Left hindlimb (tissue), 1 donor: Measurements from ENCODE around the gene MCM9.
"Not testable (repeated sequence)": the region's sequence is repeated elsewhere in the genome, so short reads cannot be mapped to it uniquely, and the experiment has no call there.

ENCODE experiments used
- DNase-seq: peaks from one replicate; pipeline ENCODE4 v3.0.0-alpha.2; 2018

The MCM9 gene

GRCh38 chr6:118892355-118892991, 42.5 kb downstream of the MCM9 start:
- DNase-seq = no peak

- no peak for DNase-seq
These were observed 43.8 kb downstream of the MCM9 start for GRCh38 chr6:118890997-118891790.

GRCh38 chr6:118889163-118889562, 45.8 kb downstream of the MCM9 start:
- DNase-seq = no peak

DNA sequence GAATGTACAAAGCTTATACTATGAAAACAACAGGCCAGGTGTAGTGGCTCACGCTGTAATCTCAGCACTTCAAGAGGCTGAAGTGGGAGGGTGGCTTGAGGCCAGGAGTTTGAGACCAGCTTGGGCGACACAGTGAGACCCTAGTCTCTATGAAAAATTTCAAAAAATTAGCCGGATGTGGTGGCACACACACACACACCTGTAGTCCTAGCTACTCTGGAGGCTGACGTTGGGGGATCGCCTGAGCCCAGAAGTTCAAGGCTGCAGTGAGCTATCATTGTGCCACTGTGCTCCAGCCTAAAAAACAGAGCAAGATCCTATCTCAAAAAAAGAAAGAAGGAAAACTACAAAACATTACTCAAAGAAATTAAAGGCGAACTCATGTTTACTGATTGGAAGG, 48.3 kb downstream of the MCM9 start:
- no peak for DNase-seq

GRCh38 chr6:118882314-118882905, 52.5 kb downstream of the MCM9 start:
- DNase-seq = no peak

- DNase-seq = no peak
These were observed 53.3 kb downstream of the MCM9 start for GRCh38 chr6:118881440-118882313.

DNA sequence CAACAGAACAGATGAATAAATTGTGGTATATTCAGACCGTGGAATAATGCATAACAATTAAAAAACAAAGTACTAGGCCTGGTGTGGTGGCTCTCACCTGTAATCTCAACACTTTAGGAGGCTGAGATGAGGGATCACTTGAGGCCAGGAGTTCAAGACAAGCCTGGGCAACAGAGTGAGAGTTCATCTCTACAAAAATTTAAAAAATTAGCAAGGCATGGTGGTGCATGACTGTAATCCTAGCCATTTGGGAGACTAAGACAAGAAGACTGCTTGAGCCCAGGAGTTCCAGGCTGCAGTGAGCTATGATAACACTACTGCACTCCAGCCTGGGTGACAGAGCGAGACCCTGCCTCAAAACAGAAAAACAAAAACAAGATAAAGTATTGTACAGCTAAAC, 57.2 kb downstream of the MCM9 start:
- DNase-seq = no peak

- no peak for DNase-seq
These were observed 58.1 kb downstream of the MCM9 start for GRCh38 chr6:118876814-118877213.

GRCh38 chr6:118876198-118876597, 58.8 kb downstream of the MCM9 start:
- no peak for DNase-seq

DNA sequence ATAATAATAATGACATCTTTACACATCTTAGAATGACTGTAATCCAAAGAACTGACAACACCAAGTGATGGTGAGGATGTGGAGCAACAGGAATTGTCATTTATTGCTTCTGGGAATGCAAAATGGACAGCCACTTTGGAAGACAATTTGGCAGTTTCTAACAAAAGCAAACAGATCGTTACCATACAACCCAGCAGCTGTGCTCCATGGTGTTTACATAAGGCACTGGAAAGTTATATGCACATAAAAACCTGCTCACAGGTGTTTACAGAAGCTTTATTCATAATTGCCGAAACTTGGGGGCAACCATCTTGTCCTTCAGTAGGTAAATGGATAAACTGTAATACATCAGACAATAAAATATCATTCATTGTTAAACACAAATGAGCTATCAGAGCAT, 59.3 kb downstream of the MCM9 start:
- DNase-seq = no peak

- no peak for DNase-seq
These were observed 61.7 kb downstream of the MCM9 start for GRCh38 chr6:118873239-118873638.

- DNase-seq = no peak
These were observed 62.2 kb downstream of the MCM9 start for GRCh38 chr6:118872726-118873125.

- DNase-seq = no peak
These were observed 62.6 kb downstream of the MCM9 start for GRCh38 chr6:118872318-118872717.

DNA sequence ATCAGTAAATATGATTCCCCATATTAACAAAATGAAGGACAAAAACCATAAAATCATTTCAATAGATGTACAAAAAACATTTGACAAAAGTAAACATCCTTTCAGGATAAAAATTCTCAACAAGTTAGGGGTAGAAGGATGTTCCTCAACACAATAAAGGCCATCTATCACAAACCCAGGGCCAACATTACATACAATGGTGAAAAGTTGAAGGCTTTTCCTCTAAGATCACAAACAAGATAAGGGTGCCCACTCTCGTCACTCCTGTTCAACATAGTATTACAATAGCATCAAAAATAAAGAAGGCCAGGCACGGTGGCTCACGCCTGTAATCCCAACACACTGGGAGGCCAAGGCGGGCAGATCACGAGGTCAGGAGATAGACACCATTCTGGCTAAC, 63.6 kb downstream of the MCM9 start:
- DNase-seq = no peak

DNA sequence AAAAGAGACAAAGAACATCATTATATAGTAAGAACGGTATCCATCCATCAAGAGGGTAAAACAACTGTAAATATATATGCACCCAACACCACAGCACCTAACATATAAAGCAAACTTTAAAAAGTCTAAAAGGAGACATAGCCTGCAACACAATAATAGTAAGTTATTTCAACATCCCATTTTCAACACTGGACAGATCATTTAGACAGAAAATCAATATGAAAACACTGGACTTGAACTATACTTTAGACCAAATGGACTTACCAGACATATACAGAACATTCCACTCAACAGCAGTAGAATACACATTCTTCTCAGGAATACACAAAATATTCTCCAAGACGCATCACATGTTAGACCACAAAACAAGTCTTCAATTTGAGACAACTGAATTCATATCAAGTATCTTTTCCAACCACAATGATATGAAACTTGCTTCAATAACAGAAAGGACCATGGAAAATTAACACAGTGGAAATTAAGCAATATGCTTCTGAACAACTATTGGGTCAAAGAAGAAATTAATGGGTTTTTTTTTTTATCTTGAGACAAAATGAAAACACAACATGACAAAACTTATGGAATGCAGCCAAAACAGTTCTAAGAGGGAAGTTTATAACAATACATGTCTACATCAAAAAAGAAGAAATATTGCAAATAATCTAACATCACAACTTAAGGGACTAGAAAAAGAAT, 64.9 kb downstream of the MCM9 start:
- DNase-seq = no peak

DNA sequence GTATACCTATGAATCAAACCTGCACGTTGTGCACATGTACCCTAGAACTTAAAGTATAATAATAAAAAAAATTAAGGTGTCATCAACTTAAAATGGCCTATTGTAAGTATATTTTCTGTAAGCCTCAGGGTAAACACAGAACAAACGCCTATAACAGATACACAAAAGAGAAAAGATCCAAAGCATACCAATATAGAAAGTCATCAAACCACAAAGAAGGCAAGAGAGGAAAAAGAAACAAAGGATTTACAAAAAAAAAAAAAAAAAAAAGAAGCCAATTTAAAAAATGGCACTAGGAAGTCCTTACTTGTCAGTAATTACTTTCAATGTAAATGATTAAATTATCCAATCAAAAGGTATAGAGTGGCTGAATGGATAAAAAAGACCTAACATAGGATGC, 65.6 kb downstream of the MCM9 start:
- no peak for DNase-seq

DNA sequence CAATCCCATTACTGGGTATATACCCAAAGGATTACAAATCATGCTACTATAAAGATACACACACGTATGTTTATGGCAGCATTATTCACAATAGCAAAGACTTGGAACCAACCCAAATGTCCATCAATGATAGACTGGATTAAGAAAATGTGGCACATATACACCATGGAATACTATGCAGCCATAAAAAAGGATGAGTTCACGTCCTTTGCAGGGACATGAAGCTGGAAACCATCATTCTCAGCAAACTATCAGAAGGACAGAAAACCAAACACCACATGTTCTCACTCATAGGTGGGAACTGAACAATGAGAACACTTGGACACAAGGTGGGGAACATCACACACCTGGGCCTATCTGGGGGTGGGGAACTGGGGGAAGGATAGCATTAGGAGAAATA, 66.1 kb downstream of the MCM9 start:
- not testable (repeated sequence) for DNase-seq

DNA sequence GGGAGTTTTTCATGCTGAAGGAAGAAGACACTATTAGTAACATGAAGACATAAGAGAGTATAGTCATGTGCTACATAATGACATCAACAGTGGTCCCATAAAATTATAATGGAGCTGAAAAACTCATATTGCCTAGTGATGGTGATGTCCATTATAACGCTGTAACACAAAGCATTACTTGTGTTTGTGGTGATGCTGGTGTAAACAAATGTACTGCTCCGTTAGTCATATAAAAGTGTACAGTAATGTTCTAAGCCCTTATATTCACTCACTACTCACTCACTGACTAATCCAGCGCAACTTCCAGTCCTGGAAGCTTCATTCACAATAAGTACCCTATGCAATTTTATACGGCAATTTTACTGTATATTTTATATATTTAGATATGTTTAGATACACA, 67.8 kb downstream of the MCM9 start:
- DNase-seq = no peak

- DNase-seq = no peak
These were observed 69.9 kb downstream of the MCM9 start for GRCh38 chr6:118865100-118865391.

DNA sequence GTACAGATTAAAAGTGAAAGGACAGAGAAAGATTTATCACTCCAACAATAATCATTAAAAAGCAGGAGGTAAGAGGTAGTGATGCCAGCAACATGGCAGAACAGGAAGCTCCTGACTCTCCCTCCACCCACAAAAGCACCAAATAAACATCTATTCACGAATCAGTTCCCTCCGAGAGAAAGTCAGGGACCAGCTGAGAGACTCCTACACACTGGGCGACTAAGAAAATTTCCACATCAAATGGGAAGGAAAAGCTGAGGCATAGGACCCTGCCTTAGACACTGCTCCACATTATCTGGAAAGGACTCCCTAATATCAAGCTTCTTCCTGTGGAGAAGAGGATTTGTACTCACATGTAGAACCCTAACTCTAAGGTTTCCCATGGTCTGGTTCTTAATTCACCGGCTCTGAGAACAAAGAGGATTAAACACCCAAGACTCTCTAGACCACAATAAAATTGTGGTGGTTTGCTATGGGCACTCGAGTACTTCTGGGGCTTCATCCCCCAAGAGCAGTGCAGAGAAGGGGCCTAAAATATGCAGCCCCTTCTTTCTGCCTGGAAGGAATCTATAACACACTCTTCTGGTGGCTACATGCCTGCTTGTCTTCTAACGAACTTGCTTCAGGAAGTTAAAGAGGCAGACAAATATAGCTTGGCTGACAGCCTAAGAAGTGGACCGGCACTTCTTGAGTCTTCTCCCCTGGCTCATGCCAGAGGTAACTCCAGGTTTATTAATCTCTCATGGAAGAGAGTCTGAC, 70.4 kb downstream of the MCM9 start:
- no peak for DNase-seq

DNA sequence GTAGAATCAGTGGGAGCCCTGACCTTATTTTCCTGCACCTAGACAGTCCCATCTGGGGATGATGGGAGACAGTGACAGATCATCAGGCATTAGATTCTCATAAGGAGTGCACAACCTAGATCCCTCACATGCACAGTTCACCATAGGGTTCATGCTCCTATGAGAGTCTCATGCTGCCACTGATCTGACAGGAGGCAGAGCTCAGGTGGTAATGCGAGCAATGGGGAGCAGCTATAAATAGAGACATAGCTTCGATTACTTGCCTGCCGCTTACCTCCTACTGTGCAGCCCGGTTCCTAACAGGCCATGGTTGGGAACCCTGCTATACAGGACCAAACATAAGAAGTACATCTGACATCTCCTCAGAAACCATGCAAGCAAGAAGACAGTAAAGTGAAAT, 72.5 kb downstream of the MCM9 start:
- no peak for DNase-seq

GRCh38 chr6:118860880-118861279, 74.1 kb downstream of the MCM9 start:
- DNase-seq = no peak
